Stimulated activated CD4-positive, alpha-beta T cell treated with anti-CD3 and anti-CD28 coated beads, Interleukin-12 subunit alpha, Interleukin-12 subunit beta, amount 100 ng/mL, for 4 hours (primary cell): ENCODE measurements around the gene CHM.

Experiments used
- DNase-seq: peaks from one replicate; pipeline ENCODE4 v3.0.0-alpha.2; 2020

CHM gene

GRCh38 chrX:85903692-85904471 is 143.5 kb downstream of the CHM start:
- DNase-seq, result no peak

GRCh38 chrX:85897362-85898126 is 149.8 kb downstream of the CHM start:
- no peak for DNase-seq

GRCh38 chrX:85882601-85883000 is 164.8 kb downstream of the CHM start:
- no peak for DNase-seq

GRCh38 chrX:85870585-85870984 is 176.8 kb downstream of the CHM start:
- DNase-seq, result no peak

GRCh38 chrX:85865324-85865723 is 182.0 kb downstream of the CHM start:
- DNase-seq, result no peak

- no peak for DNase-seq
These were observed 187.9 kb downstream of the CHM start for GRCh38 chrX:85859426-85859825.

- no peak for DNase-seq
These were observed 195.9 kb downstream of the CHM start for GRCh38 chrX:85851418-85851817.

GRCh38 chrX:85836868-85837267 is 210.5 kb downstream of the CHM start:
- no peak for DNase-seq

- no peak for DNase-seq
These were observed 218.6 kb downstream of the CHM start for GRCh38 chrX:85828771-85829170.

GRCh38 chrX:85815203-85815751 is 232.1 kb downstream of the CHM start:
- DNase-seq, result no peak
